Measurements from ENCODE around the gene UBD.

- TF ChIP-seq ZNF841 (CRISPR knock-in tag; IDR thresholded peaks at IDR 0.05; ENCODE audit: borderline replicate concordance) (no peak), NFYB (CRISPR knock-in tag; IDR thresholded peaks at IDR 0.05) (no peak)
These were observed 32.1 kb upstream of the UBD start for GRCh38 chr6:29591677-29592076.

Measured in HepG2 (cell line).